Stimulated activated CD4-positive, alpha-beta T cell treated with anti-CD3 and anti-CD28 coated beads, Interleukin-12 subunit alpha, Interleukin-12 subunit beta, amount 100 ng/mL, for 48 hours (primary cell): ENCODE data around the gene GALNT8.
"Not testable (repeated sequence)": the region's sequence is repeated elsewhere in the genome, so short reads cannot be mapped to it uniquely, and the experiment has no call there.

ENCODE experiments used
- DNase-seq, 3 donors: peaks; one replicate each; pipeline ENCODE4 v3.0.0-alpha.2; 2020; ENCODE audit warnings: low read depth in 2 of 3, low spot score in 1 of 3

GALNT8 gene, protein sequence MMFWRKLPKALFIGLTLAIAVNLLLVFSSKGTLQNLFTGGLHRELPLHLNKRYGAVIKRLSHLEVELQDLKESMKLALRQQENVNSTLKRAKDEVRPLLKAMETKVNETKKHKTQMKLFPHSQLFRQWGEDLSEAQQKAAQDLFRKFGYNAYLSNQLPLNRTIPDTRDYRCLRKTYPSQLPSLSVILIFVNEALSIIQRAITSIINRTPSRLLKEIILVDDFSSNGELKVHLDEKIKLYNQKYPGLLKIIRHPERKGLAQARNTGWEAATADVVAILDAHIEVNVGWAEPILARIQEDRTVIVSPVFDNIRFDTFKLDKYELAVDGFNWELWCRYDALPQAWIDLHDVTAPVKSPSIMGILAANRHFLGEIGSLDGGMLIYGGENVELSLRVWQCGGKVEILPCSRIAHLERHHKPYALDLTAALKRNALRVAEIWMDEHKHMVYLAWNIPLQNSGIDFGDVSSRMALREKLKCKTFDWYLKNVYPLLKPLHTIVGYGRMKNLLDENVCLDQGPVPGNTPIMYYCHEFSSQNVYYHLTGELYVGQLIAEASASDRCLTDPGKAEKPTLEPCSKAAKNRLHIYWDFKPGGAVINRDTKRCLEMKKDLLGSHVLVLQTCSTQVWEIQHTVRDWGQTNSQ

DNA sequence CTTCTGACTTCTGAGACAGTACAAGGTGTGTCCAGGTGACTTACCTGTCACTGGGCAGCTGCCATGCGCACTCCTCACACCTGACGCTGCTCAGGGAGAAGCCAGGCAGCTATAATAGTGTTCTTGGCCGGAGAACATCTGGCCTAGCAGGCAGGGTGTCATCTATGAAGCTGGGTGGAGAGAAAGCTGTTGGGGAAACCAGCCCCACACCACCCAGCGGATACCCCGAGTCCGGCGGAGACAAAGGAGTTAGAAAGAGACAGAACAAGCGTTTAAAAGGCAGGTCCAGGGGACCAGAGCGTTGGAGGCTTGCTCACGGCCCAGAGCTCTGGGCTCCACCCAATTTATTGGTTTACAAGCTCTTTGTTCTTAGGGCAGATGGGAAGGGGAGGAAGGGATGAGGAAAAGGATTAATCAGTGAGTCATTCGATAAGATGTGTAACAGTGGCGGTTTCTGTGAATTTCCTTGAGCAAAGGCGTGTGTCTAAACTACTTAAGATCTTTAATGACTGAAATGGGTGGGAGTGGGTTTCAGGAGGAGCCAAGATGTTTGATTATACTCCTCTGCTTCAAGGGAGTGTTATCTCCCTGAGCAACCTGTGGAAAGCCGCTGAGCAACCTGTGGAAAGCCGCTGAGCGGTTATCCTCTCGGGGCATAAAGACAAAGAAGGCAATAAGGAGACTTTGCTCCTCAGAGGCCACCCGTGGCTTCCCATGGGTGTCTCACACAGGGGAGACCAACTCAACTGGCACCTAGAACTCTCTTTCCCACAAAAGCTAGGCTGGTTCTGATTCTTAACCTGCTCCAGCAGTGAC, at the start of gene GALNT8:
Gene GALNT8 (plus strand): TSS at position 580 of the 816 bp plus-strand sequence. CDS start 278 bp downstream, outside the sequence.
- DNase-seq = no peak

DNA sequence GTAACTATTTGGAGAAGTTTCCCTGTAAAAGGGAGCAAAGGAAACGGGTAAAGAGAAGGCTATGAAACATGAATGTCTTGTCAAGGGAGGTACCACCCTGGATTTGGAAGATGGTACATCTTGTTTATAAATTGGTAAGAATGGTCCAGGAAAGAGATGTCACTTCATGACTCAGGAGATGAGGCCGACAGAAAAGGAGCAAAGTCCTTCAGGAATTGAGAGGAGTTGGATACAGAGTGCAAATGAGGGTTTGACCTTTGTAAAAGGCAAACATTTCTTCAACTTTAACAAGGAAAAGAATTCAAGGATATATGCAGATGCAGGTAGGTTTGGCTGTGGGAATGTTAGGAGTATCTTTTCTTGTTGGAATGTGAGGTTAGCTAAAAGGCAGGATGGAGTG, 40.5 kb upstream of the GALNT8 start:
- DNase-seq = no peak

- DNase-seq = no peak
These were observed 38.5 kb upstream of the GALNT8 start for GRCh38 chr12:4681732-4682131.

DNA sequence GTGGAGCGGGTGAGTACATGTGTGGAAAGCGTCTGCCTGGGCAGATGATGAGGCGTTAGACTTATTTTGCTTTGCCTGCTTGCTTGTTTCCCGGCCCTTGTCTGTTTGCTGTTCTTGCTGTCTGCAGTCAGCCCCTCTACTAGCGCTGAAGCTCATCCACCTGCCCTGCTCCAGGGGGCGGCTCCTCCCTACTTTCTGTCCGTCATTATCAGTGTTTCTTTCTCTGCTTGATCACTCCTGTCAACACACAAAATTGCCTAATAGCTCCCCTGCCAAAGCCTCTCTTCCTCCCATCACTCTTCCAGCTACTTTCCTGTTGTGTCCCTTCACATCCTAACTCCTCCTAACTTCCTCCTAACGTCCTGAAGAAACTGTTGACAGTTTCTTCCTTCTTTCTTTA, 34.9 kb upstream of the GALNT8 start:
- DNase-seq = no peak

DNA sequence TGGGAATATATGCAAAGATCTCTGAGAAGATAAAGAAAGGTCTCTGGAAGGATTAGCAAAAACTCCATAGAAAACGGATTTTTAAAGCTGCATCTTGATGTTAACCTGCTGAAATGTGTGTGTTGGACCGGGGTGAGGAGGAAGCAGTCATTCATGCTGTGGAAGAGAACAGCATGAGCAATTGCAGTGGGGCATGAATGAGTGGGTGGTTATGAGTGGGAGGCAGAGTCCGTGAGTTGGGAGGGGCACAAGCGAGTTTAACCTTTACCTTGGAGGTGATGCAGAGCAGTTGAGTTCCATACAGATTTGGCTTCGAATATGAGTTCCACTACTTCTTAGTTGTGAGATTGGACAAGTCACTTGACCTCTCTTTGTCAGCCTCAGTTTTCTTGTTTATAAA, 29.4 kb upstream of the GALNT8 start:
- no peak for DNase-seq

DNA sequence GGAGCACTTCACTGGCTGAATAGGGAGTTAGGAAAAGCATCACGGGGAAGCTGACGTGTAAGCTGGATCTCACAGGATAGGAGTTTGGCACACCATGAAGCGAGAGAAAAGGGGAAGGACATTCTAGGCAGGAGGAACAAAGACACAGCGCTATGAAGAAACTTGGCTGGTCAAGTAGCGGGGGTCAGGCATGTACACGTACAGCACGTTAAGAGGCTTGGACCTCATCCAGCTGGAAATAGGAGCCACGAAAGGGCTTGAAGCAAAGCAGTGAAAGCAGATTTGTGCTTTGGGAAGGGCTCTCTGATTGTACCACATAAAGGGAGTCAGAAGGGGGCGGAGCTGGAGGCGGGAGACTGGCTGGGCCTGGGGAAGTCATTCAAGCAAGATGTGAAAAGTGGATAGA, 19.6 kb upstream of the GALNT8 start:
- no peak for DNase-seq

- DNase-seq = no peak
These were observed 18.6 kb upstream of the GALNT8 start for GRCh38 chr12:4701395-4702190.

DNA sequence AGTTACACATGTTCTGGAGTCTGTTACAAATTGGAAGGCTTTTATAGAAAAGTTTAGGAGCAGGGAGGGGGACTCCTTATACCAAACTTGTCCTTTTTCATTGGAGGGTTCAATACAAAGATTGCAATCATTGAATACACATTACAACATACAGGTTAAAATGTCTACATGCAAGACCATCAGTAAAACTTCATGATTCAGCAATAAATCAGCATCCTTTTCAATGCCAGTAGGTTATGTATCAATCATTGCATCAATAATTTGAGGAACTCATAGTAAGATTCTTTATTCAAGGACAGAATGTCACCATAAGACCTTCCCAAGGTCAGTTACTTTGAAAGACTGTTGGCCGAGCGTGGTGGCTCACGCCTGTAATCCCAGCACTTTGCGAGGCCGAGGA, 16.5 kb upstream of the GALNT8 start:
- DNase-seq = no peak

DNA sequence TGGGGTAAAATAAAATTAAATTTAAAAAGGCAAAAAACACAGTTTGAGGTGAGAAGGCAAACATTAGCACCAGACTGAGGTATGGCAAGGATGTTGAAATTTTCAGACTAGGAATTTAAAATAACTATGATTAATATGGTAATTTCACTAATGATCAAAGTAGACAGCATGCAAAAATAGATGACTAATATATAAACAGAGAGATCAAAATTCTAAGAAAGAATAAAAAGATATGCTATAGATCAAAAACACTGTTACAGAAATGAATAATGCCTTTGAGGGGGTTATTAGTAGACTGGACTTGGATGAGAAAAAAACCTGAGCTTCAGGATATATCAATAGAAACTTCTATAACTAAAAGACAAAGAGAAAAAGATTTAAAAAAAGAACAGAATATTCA, 14.4 kb upstream of the GALNT8 start:
- no peak for DNase-seq

- no peak for DNase-seq
These were observed 12.9 kb upstream of the GALNT8 start for GRCh38 chr12:4707306-4707705.

DNA sequence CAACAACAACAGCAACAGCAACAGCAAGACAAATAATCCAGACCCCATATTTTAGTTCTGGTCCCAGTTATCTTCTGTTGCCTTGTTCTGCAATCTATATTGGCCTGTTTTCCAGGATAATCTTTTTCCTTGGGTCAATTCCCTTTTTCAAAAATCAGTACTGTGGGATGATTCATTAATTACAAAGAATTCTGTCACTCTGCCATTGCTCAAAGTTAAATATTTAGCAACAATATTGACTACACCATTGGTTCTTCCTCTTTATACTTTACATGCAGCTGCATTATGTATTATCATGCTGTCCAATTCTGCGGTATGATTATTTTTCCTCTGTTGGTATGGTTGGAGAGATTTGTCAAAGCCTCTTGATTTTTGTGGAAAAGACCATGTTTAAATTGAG, 10.1 kb upstream of the GALNT8 start:
- no peak for DNase-seq

GRCh38 chr12:4714879-4715278, 5.3 kb upstream of the GALNT8 start:
- DNase-seq = no peak

DNA sequence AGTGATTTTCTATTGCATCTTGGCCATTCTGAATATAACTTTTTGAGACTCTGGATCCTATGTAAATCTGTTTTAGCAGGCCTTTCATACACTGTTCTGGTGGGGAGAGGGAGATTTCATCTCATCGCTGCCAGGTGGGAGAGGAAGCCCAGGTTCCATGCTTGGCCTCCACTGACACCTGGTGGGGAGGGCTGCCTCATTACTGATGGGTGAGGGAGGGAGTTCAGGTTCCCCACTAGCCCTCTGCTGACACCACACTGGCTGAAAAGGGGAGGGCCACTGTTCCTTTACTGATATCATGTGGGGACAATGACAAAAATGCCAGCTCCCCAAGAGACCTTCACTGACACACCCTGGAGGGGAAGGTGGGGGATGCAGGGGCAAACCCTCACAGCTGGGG, 2.4 kb upstream of the GALNT8 start:
- no peak for DNase-seq

DNA sequence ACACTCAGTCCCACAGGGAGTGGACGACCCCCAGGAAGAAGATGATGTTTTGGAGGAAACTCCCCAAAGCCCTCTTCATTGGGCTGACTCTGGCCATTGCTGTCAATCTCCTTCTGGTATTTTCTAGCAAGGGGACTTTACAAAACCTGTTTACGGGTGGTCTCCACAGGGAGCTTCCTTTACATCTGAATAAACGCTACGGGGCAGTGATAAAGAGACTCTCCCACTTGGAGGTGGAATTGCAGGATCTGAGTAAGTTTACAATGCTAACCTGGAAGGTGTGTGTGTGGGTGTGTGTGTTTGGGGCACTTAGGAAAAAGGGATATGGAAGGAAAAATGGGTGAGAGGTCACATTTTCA, 416 bp downstream of the GALNT8 start:
- no peak for DNase-seq

DNA sequence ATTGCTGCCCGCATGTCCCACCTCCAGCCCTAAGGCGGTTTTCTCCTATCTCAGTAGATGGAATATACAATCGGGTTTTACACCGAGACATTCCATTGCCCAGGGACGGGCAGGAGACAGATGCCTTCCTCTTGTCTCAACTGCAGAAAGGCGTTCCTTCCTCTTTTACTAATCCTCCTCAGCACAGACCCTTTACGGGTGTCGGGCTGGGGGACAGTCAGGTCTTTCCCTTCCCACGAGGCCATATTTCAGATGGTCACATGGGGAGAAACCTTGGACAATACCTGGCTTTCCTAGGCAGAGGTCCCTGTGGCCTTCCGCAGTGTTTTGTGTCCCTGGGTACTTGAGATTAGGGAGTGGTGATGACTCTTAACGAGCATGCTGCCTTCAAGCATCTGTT, 1.4 kb downstream of the GALNT8 start:
- DNase-seq = not testable (repeated sequence)

DNA sequence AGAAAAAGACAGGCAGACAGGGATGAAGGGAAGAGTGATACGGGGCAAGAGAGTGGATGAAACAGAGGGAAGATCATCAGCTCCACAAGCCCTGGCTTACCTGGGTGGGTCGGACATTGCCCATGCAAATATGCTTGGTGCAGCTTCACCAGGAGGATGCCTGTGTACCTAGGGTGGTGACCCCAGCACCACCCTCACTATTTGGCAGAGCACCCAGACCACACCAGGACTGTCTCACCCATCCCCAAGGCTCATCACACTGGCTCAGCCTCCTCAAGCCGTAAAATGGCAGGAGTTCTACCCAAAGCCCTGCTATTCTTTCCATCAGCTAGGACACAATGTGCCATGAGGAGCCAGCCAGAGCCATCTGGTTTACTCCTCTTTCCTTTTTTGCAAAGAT, 3.0 kb downstream of the GALNT8 start:
- no peak for DNase-seq

DNA sequence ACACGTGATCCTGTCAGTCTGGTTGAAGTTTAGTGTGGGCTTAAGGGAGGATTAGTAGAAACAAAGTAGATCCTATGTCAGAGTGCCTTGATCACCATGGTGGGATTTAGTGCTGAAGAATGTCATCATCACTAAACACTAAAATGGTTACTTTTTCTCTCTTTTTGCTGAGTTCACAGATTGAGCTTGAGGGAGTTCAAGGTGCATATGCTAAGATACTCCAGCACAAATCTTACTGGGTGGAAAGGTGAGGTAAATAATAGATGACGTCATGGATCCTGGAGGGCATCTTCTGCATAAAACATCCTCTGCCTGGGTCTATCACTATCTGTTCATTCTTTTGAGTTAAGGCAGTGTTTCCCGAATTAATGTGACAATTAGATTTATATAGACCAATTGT, 4.9 kb downstream of the GALNT8 start:
- DNase-seq = no peak

- DNase-seq = no peak
These were observed 14.6 kb downstream of the GALNT8 start for GRCh38 chr12:4734625-4735340.

DNA sequence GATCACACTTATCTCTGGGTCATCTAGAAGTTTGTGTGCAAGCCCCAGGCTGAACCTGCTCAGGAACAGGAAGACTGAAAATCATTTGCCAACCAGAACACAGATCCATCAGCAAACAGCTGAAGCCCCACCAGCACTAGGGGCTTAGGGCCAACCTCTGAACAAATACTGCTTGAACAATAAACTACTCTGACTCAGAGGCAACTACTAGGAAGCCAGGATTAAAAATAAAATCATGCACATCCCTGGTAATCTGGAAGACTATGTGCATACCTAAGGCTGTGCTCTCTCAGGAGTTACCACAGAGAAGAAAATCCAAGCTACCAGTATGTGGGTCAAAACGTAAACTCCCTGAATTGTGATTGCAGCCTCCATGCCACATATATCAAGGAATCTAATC, 15.9 kb downstream of the GALNT8 start:
- no peak for DNase-seq

DNA sequence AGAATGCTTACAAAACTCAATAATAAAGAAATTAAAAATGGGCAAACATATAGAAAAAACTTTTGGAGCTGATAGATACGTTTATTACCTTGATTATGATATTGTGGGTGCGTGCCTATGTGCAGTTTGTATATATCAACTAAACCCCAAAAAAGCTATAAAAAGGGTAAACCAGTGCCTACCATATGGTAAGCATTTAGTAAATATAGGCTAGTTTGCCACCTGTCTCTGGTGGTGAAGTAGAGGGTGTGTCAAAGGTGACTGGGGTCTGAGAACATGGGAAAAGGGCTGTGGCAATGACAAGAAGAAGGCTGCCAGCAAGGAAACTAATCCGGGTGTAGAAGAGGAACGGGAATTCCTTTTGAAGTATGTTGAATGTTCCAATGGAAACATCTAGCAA, 18.3 kb downstream of the GALNT8 start:
- DNase-seq = no peak
